Muscle of arm (tissue), 12 donors: ENCODE results near the gene CIP2A. TPM values are rescaled to one million over a fixed set of nuclear protein-coding genes. Genes with fewer than 3 reads are reported as not detected.

Source experiments
- DNase-seq: peaks from one replicate; pipeline ENCODE4 v3.0.0-alpha.2; 2013
- polyA plus RNA-seq, 12 donors: library from polyadenylated mRNA; unstranded; fragments of 120-200 nt; gene quantifications; one replicate each; pipeline ENCODE4 v1.2.1, GENCODE V29; 2013; ENCODE audit not compliant: insufficient read length in 12 of 12

Gene CIP2A
- polyA plus RNA-seq, 12 donors, result 6.2 to 17.6 (median 11.2) TPM; not detected in 1

GRCh38 chr3:108511055-108511454 lies 78.2 kb downstream of the CIP2A start:
- DNase-seq, result no peak

DNA sequence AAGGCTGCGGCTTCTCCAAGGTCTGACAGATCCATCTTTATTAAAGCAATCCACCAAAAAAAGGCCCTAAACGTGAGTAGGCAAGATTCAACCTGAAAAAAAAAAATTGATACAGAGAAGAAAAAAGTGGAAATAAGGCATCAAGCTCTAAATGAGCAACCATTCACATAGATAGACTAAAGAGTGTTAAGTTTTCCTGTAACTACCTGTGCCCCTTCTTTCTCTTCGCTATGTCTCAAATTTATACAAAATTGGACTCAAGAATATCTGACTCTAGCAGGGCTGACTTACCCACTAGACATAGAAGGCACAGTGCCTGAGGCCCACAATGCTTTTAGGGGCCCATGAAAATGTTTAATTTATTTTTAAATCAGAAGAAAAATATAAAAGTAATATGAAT lies 78.7 kb downstream of the CIP2A start, which contains the start of gene MYH15:
Gene MYH15 (minus strand): TSS at position 101 of the 400 bp plus-strand sequence. CDS start 66 bp downstream, at position 35.
- no peak for DNase-seq

- DNase-seq, result no peak
Observed at GRCh38 chr3:108509871-108510270, 79.4 kb downstream of the CIP2A start.

GRCh38 chr3:108509263-108509662 lies 80.0 kb downstream of the CIP2A start:
- DNase-seq, result no peak

- no peak for DNase-seq
Observed at GRCh38 chr3:108507902-108508301, 81.3 kb downstream of the CIP2A start.

DNA sequence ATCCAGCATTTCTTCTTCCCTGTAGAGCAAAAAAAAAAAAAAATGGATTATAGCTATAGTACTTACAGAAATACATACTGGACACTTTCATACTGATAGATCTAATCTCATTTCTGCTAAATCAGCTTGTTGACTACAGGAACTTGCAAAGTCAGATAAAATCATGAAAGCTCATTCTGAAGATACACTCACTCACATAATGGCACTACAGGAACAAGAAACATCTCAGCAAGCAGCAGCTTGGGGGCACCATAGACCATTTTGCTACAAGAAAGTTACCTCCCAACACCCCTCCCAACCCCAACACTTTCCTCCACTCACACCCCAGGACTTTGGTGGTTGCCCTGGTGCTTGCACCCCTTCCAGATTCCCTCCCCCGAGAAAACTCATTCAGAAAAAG lies 83.4 kb downstream of the CIP2A start:
- DNase-seq, result no peak

DNA sequence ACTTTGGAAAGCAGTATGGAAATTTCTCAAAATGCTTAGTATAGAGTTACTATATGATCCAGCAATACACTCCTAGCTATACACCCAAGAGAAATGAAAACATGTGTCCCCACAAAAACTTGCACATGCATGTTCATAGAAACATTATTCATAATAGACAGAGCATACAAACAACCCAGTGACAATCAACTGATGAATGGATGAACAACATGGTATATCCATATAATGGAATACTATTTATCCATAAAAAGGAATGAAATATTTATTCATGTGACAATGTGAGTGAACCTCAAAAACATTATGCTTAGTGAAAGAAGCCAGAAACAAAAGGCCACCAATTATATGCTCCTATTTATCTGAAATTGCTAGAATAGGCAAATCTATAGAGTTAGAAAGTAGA lies 85.5 kb downstream of the CIP2A start:
- no peak for DNase-seq

DNA sequence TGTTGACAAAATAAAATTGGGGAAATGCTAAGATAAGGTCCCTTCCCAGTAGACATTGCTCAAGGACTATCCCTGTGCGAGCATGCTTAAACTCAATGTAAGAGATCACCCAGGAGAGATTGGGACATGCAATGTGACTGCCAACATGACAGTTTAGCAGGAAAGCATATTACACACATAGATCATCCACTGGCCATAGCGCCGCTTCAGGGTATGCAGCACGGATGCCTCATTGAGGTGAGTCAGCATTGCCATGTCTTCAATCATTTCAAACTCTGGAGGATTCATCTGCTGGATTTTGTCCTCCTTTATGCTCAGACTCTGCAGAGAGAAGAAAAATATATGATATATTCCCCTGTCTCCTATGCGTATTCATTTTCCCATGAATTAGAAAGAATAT lies 87.7 kb downstream of the CIP2A start:
- no peak for DNase-seq

GRCh38 chr3:108500728-108501127 lies 88.5 kb downstream of the CIP2A start:
- DNase-seq, result no peak

Other genes starting within 250 kb of the CIP2A start
- gene MYH15, start 78.8 kb downstream of the CIP2A start, polyA plus RNA-seq, result under 1 TPM in 10 of 12 donors, not detected in 2; 0.30 to 0.73 (median 0.54) TPM
- 10 to 100 TPM in 11 of 12 donors, not detected in 1; 16.2 to 25.3 (median 19.7) TPM for gene DZIP3, start 284 bp upstream of the CIP2A start, polyA plus RNA-seq
- not detected for gene RETNLB, start 168.0 kb upstream of the CIP2A start, polyA plus RNA-seq
- gene TRAT1, start 233.3 kb upstream of the CIP2A start, polyA plus RNA-seq, result 1 to 10 TPM in 1 of 12 donors, under 1 TPM in 4, not detected in 7; 0.11 to 1.2 (median 0.33) TPM